SKM-1 (cell line): ENCODE data around the gene SLC6A20.

Source experiments
- DNase-seq: peaks from one replicate; lab custom pipeline; 2025; ENCODE audit not compliant: unreplicated experiment; lab: John Stamatoyannopoulos, UW

The SLC6A20 gene

GRCh38 chr3:45802146-45802545, 5.8 kb upstream of the SLC6A20 start:
- no peak for DNase-seq

- no peak for DNase-seq
Observed at GRCh38 chr3:45800611-45801010, 4.3 kb upstream of the SLC6A20 start.

- no peak for DNase-seq
Observed at GRCh38 chr3:45799586-45799985, 3.2 kb upstream of the SLC6A20 start.

- no peak for DNase-seq
Observed at GRCh38 chr3:45798034-45798433, 1.7 kb upstream of the SLC6A20 start.

- no peak for DNase-seq
Observed at GRCh38 chr3:45796902-45797637, 734 bp upstream of the SLC6A20 start.

GRCh38 chr3:45795509-45795881, 841 bp downstream of the SLC6A20 start:
- DNase-seq = no peak

- no peak for DNase-seq
Observed at GRCh38 chr3:45794660-45795059, 1.7 kb downstream of the SLC6A20 start.

- DNase-seq = no peak
Observed at GRCh38 chr3:45794177-45794560, 2.2 kb downstream of the SLC6A20 start.

GRCh38 chr3:45793482-45794176, 2.7 kb downstream of the SLC6A20 start:
- no peak for DNase-seq

- DNase-seq = no peak
Observed at GRCh38 chr3:45792516-45793172, 3.7 kb downstream of the SLC6A20 start.

GRCh38 chr3:45792036-45792435, 4.3 kb downstream of the SLC6A20 start:
- no peak for DNase-seq

- no peak for DNase-seq
Observed at GRCh38 chr3:45790596-45790995, 5.7 kb downstream of the SLC6A20 start.

GRCh38 chr3:45789235-45789812, 7.0 kb downstream of the SLC6A20 start:
- DNase-seq = no peak

GRCh38 chr3:45787551-45787950, 8.8 kb downstream of the SLC6A20 start:
- no peak for DNase-seq

- DNase-seq = no peak
Observed at GRCh38 chr3:45786801-45787495, 9.4 kb downstream of the SLC6A20 start.

- DNase-seq = no peak
Observed at GRCh38 chr3:45785605-45786150, 10.7 kb downstream of the SLC6A20 start.

- DNase-seq = no peak
Observed at GRCh38 chr3:45783667-45784066, 12.7 kb downstream of the SLC6A20 start.

GRCh38 chr3:45782381-45782780, 14.0 kb downstream of the SLC6A20 start:
- no peak for DNase-seq

- DNase-seq = no peak
Observed at GRCh38 chr3:45781841-45782240, 14.5 kb downstream of the SLC6A20 start.

GRCh38 chr3:45781271-45781670, 15.1 kb downstream of the SLC6A20 start:
- DNase-seq = no peak
